ENCODE results near the gene LRP1B.

LRP1B gene

DNA sequence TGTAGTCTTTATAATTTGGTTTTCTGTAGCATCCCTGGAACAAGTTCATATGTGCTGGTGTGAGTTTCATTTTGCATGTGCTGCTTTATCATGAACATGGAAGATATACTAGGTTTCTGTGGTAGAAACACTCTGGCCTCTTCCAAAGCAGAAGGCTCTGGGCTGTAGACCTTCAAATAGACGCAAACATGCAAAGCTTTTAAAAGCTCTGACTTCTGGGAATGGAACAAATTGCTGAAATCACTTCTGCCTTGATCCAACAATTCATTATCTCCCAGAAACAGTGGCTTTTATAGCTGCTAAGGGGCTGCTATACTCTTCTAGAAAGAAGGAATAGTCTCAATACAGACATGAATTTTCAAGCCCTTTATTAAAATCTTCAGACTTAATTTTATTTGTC lies 382.2 kb downstream of the LRP1B start:
- DNase-seq: no peak

DNA sequence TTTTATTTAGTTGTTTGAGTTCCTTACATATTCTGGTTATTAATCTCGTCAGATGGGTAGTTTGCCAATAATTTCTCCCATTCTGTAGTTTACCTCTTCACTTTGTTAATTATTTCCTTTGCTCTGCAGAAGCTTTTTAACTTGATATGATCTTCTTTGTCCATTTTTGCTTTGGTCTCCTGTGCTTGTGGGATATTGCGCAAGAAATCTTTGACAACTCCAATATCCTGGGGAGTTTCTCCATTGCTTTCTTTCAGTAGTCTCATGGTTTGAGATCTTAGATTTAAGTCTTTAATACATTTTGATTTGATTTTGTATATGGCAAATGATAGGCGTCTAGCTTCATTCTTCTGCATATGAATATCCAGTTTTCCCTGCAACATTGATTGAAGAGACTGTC lies 389.2 kb downstream of the LRP1B start:
- DNase-seq: no peak

DNA sequence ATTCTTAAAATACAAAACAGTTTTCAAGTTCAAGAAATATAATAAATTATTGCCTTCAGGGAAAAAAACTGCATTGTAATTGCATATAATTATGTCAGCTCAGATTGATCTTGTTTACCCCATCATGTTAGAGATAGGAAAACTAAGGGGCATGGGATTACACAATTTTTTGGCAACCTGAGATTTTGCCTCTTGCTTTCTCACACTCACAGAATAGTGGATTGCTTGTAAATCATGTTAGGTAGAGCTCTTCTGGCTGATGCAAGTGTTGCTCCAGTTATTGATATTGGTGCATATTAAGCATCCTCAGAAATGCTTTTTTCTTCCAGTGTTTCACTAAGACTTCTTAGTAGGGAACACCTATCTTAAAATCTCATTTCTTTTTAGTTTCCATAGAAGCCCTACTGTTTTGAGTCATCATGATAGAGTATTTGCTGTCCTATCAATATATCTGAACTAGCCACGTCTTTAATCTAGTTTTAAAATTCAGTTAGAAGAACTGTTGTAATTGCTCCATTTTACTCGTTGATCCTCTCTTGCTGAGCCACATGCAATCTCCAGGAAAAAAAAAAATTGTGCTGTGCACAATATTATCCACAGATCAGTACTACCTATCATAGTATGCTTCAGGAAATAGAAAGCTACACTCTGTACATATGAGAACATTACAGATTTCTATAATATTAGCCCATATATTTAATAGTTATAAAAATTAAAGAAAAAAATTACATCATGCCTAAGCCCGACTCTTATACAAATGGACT lies 393.1 kb downstream of the LRP1B start:
- DNase-seq: no peak

DNA sequence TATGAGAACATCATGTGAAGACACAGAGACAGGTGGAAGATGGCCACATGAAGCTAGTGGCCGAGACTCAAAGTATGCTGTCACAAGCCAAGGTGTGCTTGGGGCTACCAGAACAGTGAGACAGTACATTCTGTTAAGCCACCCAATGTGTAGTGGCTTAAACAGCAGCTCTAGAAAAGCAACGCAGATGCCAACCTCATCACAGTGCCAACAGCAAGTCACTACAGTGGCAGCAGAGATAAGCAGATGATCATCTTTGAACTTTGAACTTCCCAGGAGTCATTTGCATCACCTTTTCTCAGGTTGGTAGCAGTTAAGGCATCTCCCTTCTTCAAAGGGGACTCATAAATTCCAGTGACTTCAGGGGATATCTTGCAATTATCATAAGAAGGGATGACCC lies 394.4 kb downstream of the LRP1B start:
- no peak for DNase-seq

DNA sequence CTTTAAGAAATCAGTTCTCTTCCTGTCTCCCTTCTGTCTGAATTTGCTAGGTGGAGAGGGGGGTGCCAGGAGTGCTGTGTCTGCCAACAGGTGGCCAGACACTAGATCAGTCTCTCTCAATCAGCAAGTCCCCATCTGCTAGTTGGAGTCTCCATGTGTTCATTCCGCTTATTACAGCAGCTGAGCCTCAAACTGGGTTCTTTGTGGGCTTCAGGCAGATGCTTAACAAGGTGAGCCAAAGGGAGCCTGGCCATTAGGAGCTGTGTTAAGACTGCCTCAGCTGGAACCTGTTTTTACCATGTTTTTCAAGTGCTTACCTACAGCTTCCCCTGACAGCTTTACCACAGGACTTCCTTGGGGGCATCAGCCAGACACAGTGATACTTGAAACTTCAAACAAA lies 401.9 kb downstream of the LRP1B start:
- DNase-seq: no peak

DNA sequence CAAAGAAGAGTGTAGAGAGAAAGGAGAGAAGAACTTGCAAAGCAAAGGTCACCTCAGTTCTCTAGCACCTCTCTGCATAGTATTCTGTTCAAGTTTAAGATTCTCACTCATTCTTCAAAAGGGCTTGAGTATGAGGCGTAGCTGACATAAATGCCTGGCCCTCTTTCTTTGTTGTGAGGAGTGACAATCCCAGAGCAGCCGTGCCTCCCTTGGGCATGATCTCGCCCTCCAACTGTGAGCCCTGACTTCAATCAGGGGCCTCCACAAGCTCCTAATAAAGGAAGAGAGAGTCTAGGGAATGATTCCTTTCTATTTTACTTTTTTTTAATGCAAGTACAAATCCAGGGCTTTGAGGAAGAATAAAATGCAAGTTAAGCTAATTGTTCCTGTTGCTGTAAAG lies 402.7 kb downstream of the LRP1B start:
- no peak for DNase-seq

DNA sequence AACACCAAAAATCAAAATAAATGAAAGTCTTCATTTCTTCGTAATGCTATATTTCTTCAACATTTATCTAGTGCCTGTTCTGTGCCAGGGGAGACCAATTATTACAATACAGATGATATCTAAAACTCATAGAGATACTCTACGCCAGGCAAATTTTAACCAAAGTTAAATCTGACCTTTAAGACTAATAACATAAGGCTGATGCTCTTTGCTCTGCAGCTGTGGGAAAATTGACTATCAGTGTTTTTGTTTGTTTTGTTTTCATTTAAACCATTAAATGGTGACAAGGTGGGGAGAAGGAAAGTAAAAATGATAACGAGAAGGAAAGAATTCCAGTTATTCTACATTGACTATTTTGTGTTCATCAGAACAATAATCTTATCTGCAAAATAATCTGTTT lies 406.4 kb downstream of the LRP1B start:
- DNase-seq: no peak

DNA sequence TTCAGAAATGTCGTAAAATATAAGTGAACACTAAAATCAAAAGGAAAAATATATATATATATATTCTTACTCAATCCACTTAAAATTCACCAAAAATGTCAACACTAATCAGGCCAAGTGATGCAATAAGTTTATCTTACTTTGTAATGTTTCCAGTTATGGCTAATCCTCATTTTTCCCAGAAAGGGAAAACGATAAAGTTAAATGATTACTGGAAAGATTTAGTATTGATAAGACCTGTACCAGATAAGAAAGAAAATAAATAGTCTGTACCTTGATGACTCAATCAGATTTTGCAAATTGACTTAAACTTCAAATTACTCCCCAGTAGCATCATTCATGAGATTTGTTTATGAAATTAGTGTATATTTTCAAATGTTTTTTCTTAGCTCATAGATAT lies 407.0 kb downstream of the LRP1B start:
- no peak for DNase-seq

GRCh38 chr2:141720476-141720875 lies 410.3 kb downstream of the LRP1B start:
- DNase-seq: no peak

- no peak for DNase-seq
These were observed 416.3 kb downstream of the LRP1B start for GRCh38 chr2:141714496-141714895.

- DNase-seq: no peak
These were observed 419.2 kb downstream of the LRP1B start for GRCh38 chr2:141711627-141712026.

GRCh38 chr2:141710589-141711239 lies 420.1 kb downstream of the LRP1B start:
- DNase-seq: no peak

- no peak for DNase-seq
These were observed 421.1 kb downstream of the LRP1B start for GRCh38 chr2:141709756-141710155.

GRCh38 chr2:141707486-141707885 lies 423.3 kb downstream of the LRP1B start:
- DNase-seq: no peak

DNA sequence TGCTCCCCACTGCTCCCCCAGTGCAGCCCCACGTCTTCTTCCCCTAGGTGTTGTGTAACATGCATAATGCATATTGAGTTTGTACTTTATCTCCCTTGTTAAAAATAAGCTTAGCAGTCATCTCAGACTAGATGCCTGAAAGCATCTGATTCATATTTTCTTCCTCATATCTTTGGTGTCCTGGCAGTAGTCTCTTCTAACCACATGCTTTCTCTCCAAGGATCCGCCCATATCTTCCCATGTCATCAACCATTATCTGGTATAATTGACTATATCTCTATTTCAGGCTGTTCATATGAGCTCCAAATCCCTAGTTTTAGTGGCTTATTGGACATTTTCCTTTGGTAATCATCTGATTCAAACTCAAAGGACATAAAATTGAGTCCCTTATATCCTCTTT lies 426.3 kb downstream of the LRP1B start:
- DNase-seq: no peak

- no peak for DNase-seq
These were observed 427.3 kb downstream of the LRP1B start for GRCh38 chr2:141703501-141703900.

- DNase-seq: no peak
These were observed 429.2 kb downstream of the LRP1B start for GRCh38 chr2:141701618-141702017.

DNA sequence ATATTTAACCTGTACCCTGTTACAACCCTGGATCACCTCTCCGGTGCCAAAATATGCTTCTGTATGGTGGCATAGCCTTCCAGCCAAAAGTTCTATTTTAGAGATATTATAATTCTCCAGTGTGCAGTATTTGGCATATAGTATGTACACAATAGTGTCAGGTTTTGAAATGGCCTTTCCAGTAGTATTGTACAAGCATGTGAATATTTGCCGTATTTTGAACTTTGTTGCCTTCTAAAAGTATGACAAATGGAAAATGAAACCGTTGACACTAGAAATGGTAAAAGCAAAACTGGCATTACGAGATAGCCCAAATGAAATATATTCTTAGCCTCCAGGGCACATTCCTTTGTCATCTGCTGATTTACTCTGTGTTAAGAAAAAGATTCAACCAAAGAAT lies 431.2 kb downstream of the LRP1B start:
- no peak for DNase-seq

GRCh38 chr2:141698500-141698899 lies 432.3 kb downstream of the LRP1B start:
- DNase-seq: no peak

- DNase-seq: no peak
These were observed 433.8 kb downstream of the LRP1B start for GRCh38 chr2:141697035-141697434.

GRCh38 chr2:141694180-141694579 lies 436.6 kb downstream of the LRP1B start:
- no peak for DNase-seq

DNA sequence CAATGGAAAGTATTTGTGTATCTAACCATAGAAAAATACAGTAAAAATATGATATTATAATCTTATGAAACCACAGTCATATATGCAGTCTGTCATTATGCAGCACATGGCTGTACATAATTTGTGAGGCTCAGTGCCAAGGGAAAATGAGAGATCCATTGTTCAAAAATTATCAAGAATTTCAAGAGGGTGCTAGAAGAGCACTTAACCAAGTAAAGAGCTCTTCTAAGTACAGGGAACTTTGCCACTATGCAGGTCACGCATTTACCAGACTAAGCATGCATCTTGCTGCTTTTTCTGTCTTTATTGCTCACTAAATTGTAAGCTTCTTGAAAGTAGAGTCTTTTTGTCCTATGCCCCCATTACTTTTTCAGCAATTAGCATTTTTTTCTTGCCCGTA lies 438.0 kb downstream of the LRP1B start:
- DNase-seq: no peak

DNA sequence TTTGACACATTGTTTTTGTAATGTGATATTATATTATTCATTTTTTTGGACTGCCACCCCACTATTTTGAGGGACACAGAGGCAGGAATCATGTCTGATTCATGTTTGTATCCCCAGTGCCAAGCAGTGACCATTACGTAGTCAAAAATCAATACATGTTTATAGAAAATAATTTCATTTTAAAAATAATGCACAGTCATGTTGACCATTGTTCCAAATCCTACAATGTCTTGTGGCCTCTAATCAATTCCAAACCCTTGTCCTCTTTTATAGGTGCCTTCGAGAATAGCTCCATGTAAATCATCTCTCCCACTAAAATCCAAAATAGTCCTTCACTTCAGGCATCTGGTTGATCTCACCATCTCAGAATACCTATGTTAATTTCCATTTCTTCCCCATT lies 454.7 kb downstream of the LRP1B start:
- no peak for DNase-seq

DNA sequence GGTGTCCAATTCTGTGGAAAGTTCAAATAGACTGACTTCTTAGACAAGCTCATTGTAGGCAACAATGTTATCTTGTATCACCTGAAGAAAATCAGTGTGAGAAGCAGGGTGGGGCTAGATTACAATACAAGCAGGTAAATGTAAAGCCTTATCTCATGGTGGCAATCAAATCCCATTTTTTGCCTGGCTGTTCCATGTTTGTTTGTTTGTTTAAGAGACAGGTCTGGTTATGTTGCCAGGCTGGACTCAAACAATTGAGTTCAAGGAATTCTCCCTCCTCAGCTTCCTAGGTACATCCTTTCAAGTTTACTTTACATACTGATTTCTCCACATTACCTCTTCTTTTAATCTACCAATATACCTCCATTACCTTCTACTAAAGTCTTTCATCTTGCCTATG lies 464.6 kb downstream of the LRP1B start:
- no peak for DNase-seq

DNA sequence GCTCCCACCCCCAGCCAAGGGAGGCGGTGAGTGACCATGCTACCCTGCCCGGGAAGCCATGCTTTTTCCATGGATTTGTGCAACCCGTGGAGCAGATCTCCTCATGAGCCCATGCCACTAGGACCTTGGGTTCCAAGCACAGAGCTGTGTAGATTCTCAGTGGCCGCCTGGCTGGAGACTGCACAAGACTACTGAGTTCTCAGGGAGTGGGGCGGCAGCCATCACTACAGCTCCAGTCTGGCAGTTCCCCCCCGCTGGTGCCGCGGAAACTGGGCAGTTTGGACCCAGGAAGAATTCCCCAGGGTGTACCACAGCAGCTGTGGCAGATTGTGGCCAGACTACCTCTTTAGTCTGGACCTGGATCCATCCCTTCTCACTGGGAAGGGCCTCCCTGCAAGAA lies 470.6 kb downstream of the LRP1B start:
- no peak for DNase-seq

Measured in central memory CD4-positive, alpha-beta T cell (primary cell).